ENCODE measurements around the gene ESPN.

GRCh38 chr1:6438047-6438525, 13.5 kb downstream of the ESPN start:
- peak; percentile 81 to 95 (median 91) for TF ChIP-seq CTCF (IDR thresholded peaks at IDR 0.05)
- TF ChIP-seq POLR2A (IDR thresholded peaks at IDR 0.05), result no peak

Data from esophagus squamous epithelium (tissue), 4 donors.